Esophagus squamous epithelium (tissue), 5 donors: ENCODE results near the gene CDH6. TPM values are rescaled to one million over a fixed set of nuclear protein-coding genes. Genes with fewer than 3 reads are reported as not detected.
"Not testable (repeated sequence)": the region's sequence is repeated elsewhere in the genome, so short reads cannot be mapped to it uniquely, and the experiment has no call there.

Source experiments
- DNase-seq: peaks from one replicate; lab custom pipeline; 2025; lab: John Stamatoyannopoulos, UW
- H3K27ac ChIP-seq, 4 donors: fragments of 200-600 bp; sonication (generic); one replicate each; pipeline ENCODE4 v1.5.1; 2016 to 2019; ENCODE audit warnings: mild to moderate bottlenecking in 1 of 4
- H3K27me3 ChIP-seq, 4 donors: fragments of 200-600 bp; sonication (generic); 1 replicate in 3 of 4; 2 replicates in 1 of 4; pipeline versions ENCODE4 v1.5.1 to v1.6.0; 2017 to 2021; ENCODE audit warnings: antibody characterized with exemption in 1 of 4
- H3K36me3 ChIP-seq, 3 donors: fragments of 200-600 bp; sonication (generic); one replicate each; pipeline ENCODE4 v1.5.1; 2016 to 2019
- H3K4me1 ChIP-seq, 3 donors: fragments of 200-600 bp; sonication (generic); one replicate each; pipeline ENCODE4 v1.5.1; 2017 to 2019
- H3K4me3 ChIP-seq, 4 donors: fragments of 200-600 bp; sonication (generic); 1 replicate in 3 of 4; 2 replicates in 1 of 4; pipeline ENCODE4 v1.5.1; 2016 to 2019; ENCODE audit warnings: mild to moderate bottlenecking in 2 of 4, moderate library complexity in 1 of 4
- H3K9me3 ChIP-seq, 3 donors: fragments of 200-600 bp; sonication (generic); one replicate each; pipeline ENCODE4 v1.5.1; 2016 to 2019
- CTCF ChIP-seq, 6 experiments: fragments of 450-650 bp in 4 of 6; fragments of 200-600 bp in 2 of 6; sonication (generic) in 2 of 6; IDR thresholded peaks; one replicate each; pipeline ENCODE4 v1.5.1; 2016 to 2019; ENCODE audit warnings: antibody characterized with exemption in 6 of 6, mild to moderate bottlenecking in 4 of 6, moderate library complexity in 4 of 6
- POLR2A ChIP-seq, 4 donors: fragments of 450-650 bp; IDR thresholded peaks; one replicate each; pipeline ENCODE4 v1.6.1; 2017; ENCODE audit warnings: antibody characterized with exemption in 4 of 4, mild to moderate bottlenecking in 4 of 4, moderate library complexity in 3 of 4
- WGBS, 2 donors: methylation state at CpG; one replicate each; pipeline ENCODE4 v1.1.5; 2018; 5-methylcytosine and 5-hydroxymethylcytosine counted together
- intact Hi-C: fragments of 100-400 bp; cut with DNase I; formaldehyde crosslinking; loops from one replicate; pipeline ENCODE4 v1.15.0; 2022
- total RNA-seq, 4 donors: library from RNA; depleted of rRNA; stranded (reverse); fragments of >200 nt; gene quantifications; one replicate each; pipeline ENCODE4 v1.1.0, GENCODE V29; 2016
- donor health status: DM: yes; HTN: yes; CAD: no.

CDH6 gene
- total RNA-seq, 4 donors from 2014 or later = 1.5 to 5.0 (median 4.2) TPM

- no peaks in the 10 kb centered on the region for H3K27me3 ChIP-seq
- TF ChIP-seq CTCF (IDR thresholded peaks at IDR 0.05) (no peak), POLR2A (IDR thresholded peaks at IDR 0.05) (no peak)
- H3K27ac ChIP-seq = no peak overlapping the region
- H3K9me3 ChIP-seq = peaks cover 0 to 6% (median 0%) of the 10 kb centered on the region in 3 donors
- H3K4me3 ChIP-seq = no peak overlapping the region
- intact Hi-C loops = no loop called here
- no peak for DNase-seq
- H3K4me1 ChIP-seq = no peaks in the 10 kb centered on the region
- H3K36me3 ChIP-seq = no peaks in the 10 kb centered on the region
- WGBS, 2 donors = 50% methylated on average over 3 of the region's 3 CpGs
These were observed 166.4 kb downstream of the CDH6 start for GRCh38 chr5:31359839-31360238.

GRCh38 chr5:31361234-31361633, 167.7 kb downstream of the CDH6 start:
- DNase-seq = no peak
- Histone ChIP-seq H3K27me3 (no peaks in the 10 kb centered on the region), H3K36me3 (no peaks in the 10 kb centered on the region), H3K27ac (no peak overlapping the region), H3K4me3 (no peak overlapping the region), H3K9me3 (no peaks in the 10 kb centered on the region), H3K4me1 (no peaks in the 10 kb centered on the region)
- TF ChIP-seq CTCF (IDR thresholded peaks at IDR 0.05) (no peak), POLR2A (IDR thresholded peaks at IDR 0.05) (no peak)
- intact Hi-C loops = no loop called here
- WGBS, 2 donors = 40 to 43% methylated on average over 1 of the region's 1 CpG

GRCh38 chr5:31361704-31362528, 168.4 kb downstream of the CDH6 start:
- WGBS, 2 donors = 65 to 76% methylated on average over 5 to 6 of the region's 6 CpGs
- H3K4me1 ChIP-seq, H3K4me3 ChIP-seq, H3K9me3 ChIP-seq, H3K27ac ChIP-seq, H3K36me3 ChIP-seq, DNase-seq, H3K27me3 ChIP-seq, intact Hi-C loops: not testable (repeated sequence)

- intact Hi-C loops = no loop called here
- DNase-seq = no peak
- Histone ChIP-seq H3K36me3 (no peaks in the 10 kb centered on the region), H3K27ac (no peak overlapping the region), H3K27me3 (no peaks in the 10 kb centered on the region), H3K4me3 (no peak overlapping the region), H3K9me3 (no peaks in the 10 kb centered on the region), H3K4me1 (no peaks in the 10 kb centered on the region)
- WGBS, 2 donors = 80 to 83% methylated on average over 1 of the region's 1 CpG
- TF ChIP-seq CTCF (IDR thresholded peaks at IDR 0.05) (no peak), POLR2A (IDR thresholded peaks at IDR 0.05) (no peak)
These were observed 169.0 kb downstream of the CDH6 start for GRCh38 chr5:31362529-31362900.

- 63 to 72% methylated on average over 3 of the region's 3 CpGs for WGBS, 2 donors
- Histone ChIP-seq H3K27me3 (no peaks in the 10 kb centered on the region), H3K36me3 (no peaks in the 10 kb centered on the region), H3K4me1 (no peaks in the 10 kb centered on the region), H3K9me3 (no peaks in the 10 kb centered on the region), H3K27ac (no peak overlapping the region), H3K4me3 (no peak overlapping the region)
- intact Hi-C loops = no loop called here
- DNase-seq = no peak
- TF ChIP-seq CTCF (IDR thresholded peaks at IDR 0.05) = no peak
- no peak for TF ChIP-seq POLR2A (IDR thresholded peaks at IDR 0.05)
These were observed 169.6 kb downstream of the CDH6 start for GRCh38 chr5:31362931-31363568.
